Hippocampal formation (tissue), 2 donors: ENCODE measurements around the gene SQSTM1.
"Not testable (repeated sequence)": the region's sequence is repeated elsewhere in the genome, so short reads cannot be mapped to it uniquely, and the experiment has no call there.

Experiments
- DNase-seq, 2 donors: peaks; one replicate each; lab custom pipeline; 2025; lab: John Stamatoyannopoulos, UW

The SQSTM1 gene

GRCh38 chr5:179824745-179825112 is 4.0 kb downstream of the SQSTM1 start:
- DNase-seq, result no peak

- no peak for DNase-seq
Observed at GRCh38 chr5:179825655-179826182, 5.0 kb downstream of the SQSTM1 start.

GRCh38 chr5:179827680-179828079 is 7.0 kb downstream of the SQSTM1 start:
- no peak for DNase-seq

- DNase-seq, result no peak
Observed at GRCh38 chr5:179828756-179829421, 8.2 kb downstream of the SQSTM1 start.

GRCh38 chr5:179829732-179830435 is 9.2 kb downstream of the SQSTM1 start:
- no peak for DNase-seq

GRCh38 chr5:179830818-179831468 is 10.2 kb downstream of the SQSTM1 start:
- no peak for DNase-seq

GRCh38 chr5:179832039-179832745 is 11.5 kb downstream of the SQSTM1 start:
- DNase-seq, result no peak

GRCh38 chr5:179833056-179833708 is 12.5 kb downstream of the SQSTM1 start:
- no peak for DNase-seq

GRCh38 chr5:179833709-179834070 is 13.0 kb downstream of the SQSTM1 start:
- DNase-seq, result no peak

GRCh38 chr5:179834120-179834519 is 13.4 kb downstream of the SQSTM1 start:
- no peak for DNase-seq

GRCh38 chr5:179834871-179835270 is 14.2 kb downstream of the SQSTM1 start:
- DNase-seq, result not testable (repeated sequence)

- no peak for DNase-seq
Observed at GRCh38 chr5:179836225-179837019, 15.7 kb downstream of the SQSTM1 start.

- DNase-seq, result no peak
Observed at GRCh38 chr5:179837076-179838011, 16.6 kb downstream of the SQSTM1 start.

- DNase-seq, result no peak
Observed at GRCh38 chr5:179839328-179840256, 18.9 kb downstream of the SQSTM1 start.

GRCh38 chr5:179840321-179840720 is 19.6 kb downstream of the SQSTM1 start:
- DNase-seq, result no peak

GRCh38 chr5:179840766-179841165 is 20.1 kb downstream of the SQSTM1 start:
- DNase-seq, result no peak

GRCh38 chr5:179841621-179842020 is 20.9 kb downstream of the SQSTM1 start:
- no peak for DNase-seq

GRCh38 chr5:179852993-179853547 is 32.4 kb downstream of the SQSTM1 start:
- no peak for DNase-seq
